Measurements from ENCODE around the gene THAP5. TPM values are rescaled to one million over a fixed set of nuclear protein-coding genes. Genes with fewer than 3 reads are reported as not detected.

Gene THAP5
- total RNA-seq, 1 experiment from 2014 or later, result 18.3 TPM

- no peak for DNase-seq
- Mint-ChIP-seq H3K9me3 (ENCODE audit: low read depth, unreplicated experiment) (no peaks in the 10 kb centered on the region), H3K4me1 (ENCODE audit: low read depth, unreplicated experiment) (no peaks in the 10 kb centered on the region), H3K4me3 (ENCODE audit: low read depth, unreplicated experiment) (no peak overlapping the region), H3K27me3 (ENCODE audit: unreplicated experiment) (peaks cover 12% of the 10 kb centered on the region), H3K27ac (ENCODE audit: unreplicated experiment) (no peak overlapping the region), H3K36me3 (ENCODE audit: insufficient read depth, unreplicated experiment) (no peaks in the 10 kb centered on the region)
- CTCF ChIA-PET, result no interaction called here
- intact Hi-C loops (cut with micrococcal nuclease; ENCODE audit: unreplicated experiment), result no loop called here
- TF ChIP-seq, protein P1, sequence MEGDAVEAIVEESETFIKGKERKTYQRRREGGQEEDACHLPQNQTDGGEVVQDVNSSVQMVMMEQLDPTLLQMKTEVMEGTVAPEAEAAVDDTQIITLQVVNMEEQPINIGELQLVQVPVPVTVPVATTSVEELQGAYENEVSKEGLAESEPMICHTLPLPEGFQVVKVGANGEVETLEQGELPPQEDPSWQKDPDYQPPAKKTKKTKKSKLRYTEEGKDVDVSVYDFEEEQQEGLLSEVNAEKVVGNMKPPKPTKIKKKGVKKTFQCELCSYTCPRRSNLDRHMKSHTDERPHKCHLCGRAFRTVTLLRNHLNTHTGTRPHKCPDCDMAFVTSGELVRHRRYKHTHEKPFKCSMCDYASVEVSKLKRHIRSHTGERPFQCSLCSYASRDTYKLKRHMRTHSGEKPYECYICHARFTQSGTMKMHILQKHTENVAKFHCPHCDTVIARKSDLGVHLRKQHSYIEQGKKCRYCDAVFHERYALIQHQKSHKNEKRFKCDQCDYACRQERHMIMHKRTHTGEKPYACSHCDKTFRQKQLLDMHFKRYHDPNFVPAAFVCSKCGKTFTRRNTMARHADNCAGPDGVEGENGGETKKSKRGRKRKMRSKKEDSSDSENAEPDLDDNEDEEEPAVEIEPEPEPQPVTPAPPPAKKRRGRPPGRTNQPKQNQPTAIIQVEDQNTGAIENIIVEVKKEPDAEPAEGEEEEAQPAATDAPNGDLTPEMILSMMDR (IDR thresholded peaks at IDR 0.05; ENCODE audit: unreplicated experiment), result no peak
- BruUV-seq (replicated peaks), result no TSS peak
Measured at GRCh38 chr7:108598153-108598552, 28.6 kb upstream of the THAP5 start.

DNA sequence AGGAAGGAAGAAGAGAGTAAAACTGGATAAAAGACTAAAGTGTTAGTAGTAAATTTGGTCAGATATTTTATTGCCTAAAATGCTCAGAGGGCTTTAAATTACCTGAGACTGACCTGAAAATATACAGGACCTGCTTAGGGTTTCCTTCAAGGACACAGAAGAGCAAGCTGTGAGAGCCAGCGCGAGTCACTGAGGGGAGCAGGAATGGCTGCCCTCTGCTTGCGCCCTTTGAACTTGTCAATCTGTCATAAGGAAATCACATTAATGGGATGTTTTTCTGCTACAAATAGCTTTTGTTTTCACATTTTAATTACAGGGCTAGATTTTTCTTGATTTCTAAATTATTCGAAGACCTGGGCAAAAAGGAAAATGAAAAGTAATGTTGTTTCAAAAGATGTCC, 27.1 kb upstream of the THAP5 start:
- no peaks in the 10 kb centered on the region for H3K9me3 Mint-ChIP-seq (ENCODE audit: low read depth, unreplicated experiment)
- CTCF ChIA-PET, result no interaction called here
- no TSS peak for BruUV-seq (replicated peaks)
- TF ChIP-seq, protein P1 (IDR thresholded peaks at IDR 0.05; ENCODE audit: unreplicated experiment), result no peak
- no peak for DNase-seq
- intact Hi-C loops (cut with micrococcal nuclease; ENCODE audit: unreplicated experiment), result no loop called here
- no peak overlapping the region for H3K4me3 Mint-ChIP-seq (ENCODE audit: low read depth, unreplicated experiment)
- H3K27ac Mint-ChIP-seq (ENCODE audit: unreplicated experiment), result no peak overlapping the region
- peaks cover 12% of the 10 kb centered on the region for H3K27me3 Mint-ChIP-seq (ENCODE audit: unreplicated experiment)
- H3K36me3 Mint-ChIP-seq (ENCODE audit: insufficient read depth, unreplicated experiment), result no peaks in the 10 kb centered on the region
- H3K4me1 Mint-ChIP-seq (ENCODE audit: low read depth, unreplicated experiment), result no peaks in the 10 kb centered on the region

- TF ChIP-seq, protein P1 (IDR thresholded peaks at IDR 0.05; ENCODE audit: unreplicated experiment), result no peak
- intact Hi-C loops (cut with micrococcal nuclease; ENCODE audit: unreplicated experiment), result no loop called here
- no peak overlapping the region for H3K4me3 Mint-ChIP-seq (ENCODE audit: low read depth, unreplicated experiment)
- no peak overlapping the region for H3K27ac Mint-ChIP-seq (ENCODE audit: unreplicated experiment)
- no peaks in the 10 kb centered on the region for H3K36me3 Mint-ChIP-seq (ENCODE audit: insufficient read depth, unreplicated experiment)
- CTCF ChIA-PET, result no interaction called here
- no peaks in the 10 kb centered on the region for H3K4me1 Mint-ChIP-seq (ENCODE audit: low read depth, unreplicated experiment)
- H3K9me3 Mint-ChIP-seq (ENCODE audit: low read depth, unreplicated experiment), result no peaks in the 10 kb centered on the region
- peak; percentile 17 for DNase-seq
- no peaks in the 10 kb centered on the region for H3K27me3 Mint-ChIP-seq (ENCODE audit: unreplicated experiment)
- no TSS peak for BruUV-seq (replicated peaks)
Measured at GRCh38 chr7:108592646-108593201, 23.2 kb upstream of the THAP5 start.

- TF ChIP-seq, protein P1 (IDR thresholded peaks at IDR 0.05; ENCODE audit: unreplicated experiment), result no peak
- H3K27me3 Mint-ChIP-seq (ENCODE audit: unreplicated experiment), result peaks cover 14% of the 10 kb centered on the region
- no peaks in the 10 kb centered on the region for H3K4me1 Mint-ChIP-seq (ENCODE audit: low read depth, unreplicated experiment)
- CTCF ChIA-PET, result no interaction called here
- no peaks in the 10 kb centered on the region for H3K9me3 Mint-ChIP-seq (ENCODE audit: low read depth, unreplicated experiment)
- H3K27ac Mint-ChIP-seq (ENCODE audit: unreplicated experiment), result no peak overlapping the region
- intact Hi-C loops (cut with micrococcal nuclease; ENCODE audit: unreplicated experiment), result no loop called here
- BruUV-seq (replicated peaks), result no TSS peak
- DNase-seq, result no peak
- no peak overlapping the region for H3K4me3 Mint-ChIP-seq (ENCODE audit: low read depth, unreplicated experiment)
- no peaks in the 10 kb centered on the region for H3K36me3 Mint-ChIP-seq (ENCODE audit: insufficient read depth, unreplicated experiment)
Measured at GRCh38 chr7:108590606-108591005, 21.1 kb upstream of the THAP5 start.

Measured in Calu3 (cell line).